Upper lobe of left lung (tissue), 4 donors: Measurements from ENCODE around the gene MAGI2.

Experiments
- CTCF ChIP-seq, 6 experiments: fragments of 450-650 bp in 4 of 6; fragments of 200-600 bp in 2 of 6; sonication (generic) in 2 of 6; IDR thresholded peaks; one replicate each; pipeline ENCODE4 v1.5.1; 2016 to 2019; ENCODE audit warnings: antibody characterized with exemption in 6 of 6
- POLR2A ChIP-seq, 4 donors: fragments of 450-650 bp; IDR thresholded peaks; one replicate each; pipeline ENCODE4 v1.5.1; 2016 to 2017; ENCODE audit warnings: antibody characterized with exemption in 4 of 4, mild to moderate bottlenecking in 2 of 4

GRCh38 chr7:77975672-77976480 is 1477.6 kb downstream of the MAGI2 start:
- no peak for TF ChIP-seq CTCF (IDR thresholded peaks at IDR 0.05)
- TF ChIP-seq POLR2A (IDR thresholded peaks at IDR 0.05), result no peak
